HPDE6-E6E7 (cell line): ENCODE data around the gene VWC2L.

Experiments
- DNase-seq: peaks from one replicate; pipeline ENCODE4 v3.0.0; 2011; ENCODE audit warnings: missing footprints; ENCODE audit errors: extremely low spot score

The VWC2L gene

GRCh38 chr2:214469728-214470127 is 58.9 kb downstream of the VWC2L start:
- no peak for DNase-seq

GRCh38 chr2:214471382-214471781 is 60.5 kb downstream of the VWC2L start:
- DNase-seq = no peak

- DNase-seq = no peak
Measured at GRCh38 chr2:214471990-214472389, 61.1 kb downstream of the VWC2L start.

GRCh38 chr2:214477305-214477704 is 66.5 kb downstream of the VWC2L start:
- DNase-seq = no peak

- no peak for DNase-seq
Measured at GRCh38 chr2:214481204-214481603, 70.3 kb downstream of the VWC2L start.

GRCh38 chr2:214482728-214483127 is 71.9 kb downstream of the VWC2L start:
- DNase-seq = no peak

- no peak for DNase-seq
Measured at GRCh38 chr2:214484239-214484638, 73.4 kb downstream of the VWC2L start.

GRCh38 chr2:214484701-214485100 is 73.8 kb downstream of the VWC2L start:
- no peak for DNase-seq

GRCh38 chr2:214489181-214489580 is 78.3 kb downstream of the VWC2L start:
- DNase-seq = no peak

- no peak for DNase-seq
Measured at GRCh38 chr2:214489702-214490101, 78.8 kb downstream of the VWC2L start.

GRCh38 chr2:214492152-214492551 is 81.3 kb downstream of the VWC2L start:
- DNase-seq = no peak

- DNase-seq = no peak
Measured at GRCh38 chr2:214492608-214493007, 81.8 kb downstream of the VWC2L start.

- DNase-seq = no peak
Measured at GRCh38 chr2:214497489-214497888, 86.6 kb downstream of the VWC2L start.

- no peak for DNase-seq
Measured at GRCh38 chr2:214503568-214503967, 92.7 kb downstream of the VWC2L start.

GRCh38 chr2:214504599-214505376 is 93.9 kb downstream of the VWC2L start:
- no peak for DNase-seq

- DNase-seq = no peak
Measured at GRCh38 chr2:214507032-214507431, 96.2 kb downstream of the VWC2L start.

- DNase-seq = no peak
Measured at GRCh38 chr2:214514704-214515103, 103.8 kb downstream of the VWC2L start.

GRCh38 chr2:214515111-214515510 is 104.3 kb downstream of the VWC2L start:
- DNase-seq = no peak

GRCh38 chr2:214519258-214519818 is 108.5 kb downstream of the VWC2L start:
- no peak for DNase-seq

- no peak for DNase-seq
Measured at GRCh38 chr2:214529021-214529420, 118.2 kb downstream of the VWC2L start.

GRCh38 chr2:214529514-214529913 is 118.7 kb downstream of the VWC2L start:
- no peak for DNase-seq

- DNase-seq = no peak
Measured at GRCh38 chr2:214533541-214533940, 122.7 kb downstream of the VWC2L start.

- no peak for DNase-seq
Measured at GRCh38 chr2:214536625-214537024, 125.8 kb downstream of the VWC2L start.

GRCh38 chr2:214537929-214538328 is 127.1 kb downstream of the VWC2L start:
- DNase-seq = no peak
